AG04450 (cell line): Measurements from ENCODE around the gene SPG11. TPM values are rescaled to one million over a fixed set of nuclear protein-coding genes. Genes with fewer than 3 reads are reported as not detected.

Experiments used
- CTCF ChIA-PET: fragments of 300-600, 350-600 bp; formaldehyde crosslinking; extraction: SDS; loops from one replicate; lab custom pipeline; 2022; ENCODE audit warnings: antibody characterized with exemption, inconsistent platforms; lab: Charles Lee
- POLR2A ChIA-PET: fragments of 350-600 bp; formaldehyde crosslinking; extraction: SDS; loops from one replicate; lab custom pipeline; 2021; ENCODE audit warnings: antibody characterized with exemption, inconsistent platforms; lab: Yijun Ruan, JAX
- DNase-seq: peaks from one replicate; pipeline ENCODE4 v3.0.0-alpha.2; 2011; ENCODE audit warnings: low read depth, low spot score
- H3K27ac ChIP-seq: one replicate; pipeline ENCODE4 v1.5.1; 2012; ENCODE audit warnings: low read depth, low read length, control low read depth
- H3K27me3 ChIP-seq: one replicate; pipeline ENCODE4 v1.6.0; 2012; ENCODE audit warnings: low read length; ENCODE audit not compliant: control insufficient read depth, insufficient read depth
- H3K4me3 ChIP-seq: 2 replicates; pipeline ENCODE4 v1.5.1; 2011; ENCODE audit warnings: mild to moderate bottlenecking, low read depth, low read length, control low read depth
- H3K9me3 ChIP-seq: 2 replicates; pipeline ENCODE4 v1.5.1; 2012; ENCODE audit warnings: low read length; ENCODE audit not compliant: control insufficient read depth, insufficient read depth
- polyA plus RNA-seq: library from polyadenylated mRNA; depleted of rRNA; stranded (reverse); fragments of >200 nt; gene quantifications from 2 replicates; pipeline ENCODE4 v1.2.3, GENCODE V29; 2011
- TF ChIP-seq, protein P1 (sequence below): IDR thresholded peaks from 2 replicates; pipeline ENCODE4 v1.5.1; 2011; ENCODE audit warnings: low read depth, low read length, control low read depth, inconsistent platforms

SPG11 gene
- polyA plus RNA-seq, 1 experiment = 39.6 TPM

DNA sequence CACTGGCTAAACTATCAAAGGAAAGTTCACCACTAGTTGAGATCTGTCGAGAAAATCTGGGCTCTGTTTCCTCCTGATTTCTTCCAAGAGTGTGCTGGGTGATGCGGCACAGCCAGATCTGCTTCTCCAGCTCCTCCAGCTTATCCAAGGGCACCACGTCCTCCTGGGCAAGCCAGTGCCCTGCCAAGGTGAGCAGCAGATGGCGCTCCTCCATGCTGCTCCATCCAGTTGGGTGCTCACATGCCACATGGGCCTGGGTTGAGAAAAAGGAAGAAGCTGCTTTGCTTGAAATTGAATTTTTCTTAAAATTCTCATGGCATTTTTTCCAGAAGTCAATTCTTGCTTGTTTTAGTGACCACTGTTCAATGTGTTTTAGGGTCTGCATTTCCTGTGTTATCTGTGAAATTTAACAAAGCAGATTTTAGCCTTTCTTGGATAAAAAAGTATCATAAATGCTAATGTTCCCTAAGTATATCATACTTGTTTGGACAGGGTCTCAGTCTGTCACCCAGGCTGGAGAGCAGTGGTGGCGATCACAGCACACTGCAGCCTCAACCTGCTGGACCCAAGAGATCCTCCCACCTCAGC, 79.2 kb downstream of the SPG11 start:
- POLR2A ChIA-PET = no interaction called here
- no peak for DNase-seq

DNA sequence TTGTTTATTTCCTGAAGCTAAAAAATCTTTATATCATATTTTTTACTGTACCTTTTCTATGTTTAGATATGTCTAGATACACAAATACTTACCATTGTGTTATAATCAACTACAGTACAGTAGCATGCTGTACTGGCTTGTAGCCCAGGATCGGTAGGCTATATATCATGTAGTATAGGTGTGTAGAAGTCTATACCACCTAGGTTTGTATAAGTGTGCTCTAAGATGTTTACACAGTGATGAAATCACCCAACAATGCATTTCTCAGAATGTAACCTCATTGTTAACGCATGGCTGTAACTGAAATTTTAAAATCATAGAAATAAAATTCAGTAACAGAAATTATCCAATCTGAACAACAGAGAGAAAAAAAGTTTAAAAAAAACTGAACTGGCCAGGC, 83.4 kb downstream of the SPG11 start:
- no peak for DNase-seq
- TF ChIP-seq, protein P1, sequence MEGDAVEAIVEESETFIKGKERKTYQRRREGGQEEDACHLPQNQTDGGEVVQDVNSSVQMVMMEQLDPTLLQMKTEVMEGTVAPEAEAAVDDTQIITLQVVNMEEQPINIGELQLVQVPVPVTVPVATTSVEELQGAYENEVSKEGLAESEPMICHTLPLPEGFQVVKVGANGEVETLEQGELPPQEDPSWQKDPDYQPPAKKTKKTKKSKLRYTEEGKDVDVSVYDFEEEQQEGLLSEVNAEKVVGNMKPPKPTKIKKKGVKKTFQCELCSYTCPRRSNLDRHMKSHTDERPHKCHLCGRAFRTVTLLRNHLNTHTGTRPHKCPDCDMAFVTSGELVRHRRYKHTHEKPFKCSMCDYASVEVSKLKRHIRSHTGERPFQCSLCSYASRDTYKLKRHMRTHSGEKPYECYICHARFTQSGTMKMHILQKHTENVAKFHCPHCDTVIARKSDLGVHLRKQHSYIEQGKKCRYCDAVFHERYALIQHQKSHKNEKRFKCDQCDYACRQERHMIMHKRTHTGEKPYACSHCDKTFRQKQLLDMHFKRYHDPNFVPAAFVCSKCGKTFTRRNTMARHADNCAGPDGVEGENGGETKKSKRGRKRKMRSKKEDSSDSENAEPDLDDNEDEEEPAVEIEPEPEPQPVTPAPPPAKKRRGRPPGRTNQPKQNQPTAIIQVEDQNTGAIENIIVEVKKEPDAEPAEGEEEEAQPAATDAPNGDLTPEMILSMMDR = no peak
- ChIA-PET POLR2A (no interaction called here), CTCF (interaction anchor here (1.1 to 5.2 kb wide), 6 partner anchors 8 to 157 kb away, joined by 5 to 77 read pairs (median 25); partner anchors contain the start of genes SPG11 and TRIM69)
- Histone ChIP-seq H3K9me3 (no peaks in the 10 kb centered on the region), H3K4me3 (no peak overlapping the region), H3K27ac (no peak overlapping the region), H3K27me3 (no peaks in the 10 kb centered on the region)

More for the DNA sequence above, 79.2 kb downstream of the SPG11 start:
- CTCF ChIA-PET = interaction anchor here (1.1 to 3.7 kb wide), 3 partner anchors 9 to 153 kb away, joined by 5 to 43 read pairs (median 5); partner anchors contain the start of gene TRIM69
- no peak overlapping the region for H3K27ac ChIP-seq
- H3K27me3 ChIP-seq = no peaks in the 10 kb centered on the region
- TF ChIP-seq, protein P1 = peak; percentile 29
- H3K4me3 ChIP-seq = no peak overlapping the region
- no peaks in the 10 kb centered on the region for H3K9me3 ChIP-seq

DNA sequence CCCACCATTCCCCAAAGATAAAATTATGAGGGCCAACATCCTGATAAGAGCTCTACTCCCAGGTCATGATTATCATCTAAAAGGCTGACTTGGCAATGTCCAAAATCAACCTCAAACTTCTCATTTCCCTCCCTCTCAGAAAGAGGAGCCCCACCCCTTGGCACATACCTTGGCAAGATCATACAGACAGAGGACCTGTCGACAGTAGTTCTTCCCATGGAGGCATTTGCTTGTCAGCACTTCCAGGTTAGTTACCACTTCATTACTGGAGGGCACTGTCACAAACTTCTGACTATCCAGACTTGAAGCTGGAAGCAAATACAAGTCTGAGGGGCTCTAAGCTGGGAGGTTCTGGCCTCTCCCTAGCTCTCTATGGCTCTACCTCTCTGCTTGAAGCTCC, 88.7 kb downstream of the SPG11 start:
- Histone ChIP-seq H3K27me3 (no peaks in the 10 kb centered on the region), H3K27ac (no peak overlapping the region), H3K9me3 (no peaks in the 10 kb centered on the region), H3K4me3 (no peak overlapping the region)
- TF ChIP-seq, protein P1 = no peak
- DNase-seq = no peak
- POLR2A ChIA-PET = interaction anchor here (0.6 to 0.7 kb wide), 2 partner anchors 42 to 152 kb away, joined by 3 to 6 read pairs; no protein-coding TSS in a partner anchor
- CTCF ChIA-PET = interaction anchor here (1.3 to 1.5 kb wide), 3 partner anchors 9 to 89 kb away, joined by 3 to 5 read pairs (median 5); partner anchors contain the start of gene SPG11

DNA sequence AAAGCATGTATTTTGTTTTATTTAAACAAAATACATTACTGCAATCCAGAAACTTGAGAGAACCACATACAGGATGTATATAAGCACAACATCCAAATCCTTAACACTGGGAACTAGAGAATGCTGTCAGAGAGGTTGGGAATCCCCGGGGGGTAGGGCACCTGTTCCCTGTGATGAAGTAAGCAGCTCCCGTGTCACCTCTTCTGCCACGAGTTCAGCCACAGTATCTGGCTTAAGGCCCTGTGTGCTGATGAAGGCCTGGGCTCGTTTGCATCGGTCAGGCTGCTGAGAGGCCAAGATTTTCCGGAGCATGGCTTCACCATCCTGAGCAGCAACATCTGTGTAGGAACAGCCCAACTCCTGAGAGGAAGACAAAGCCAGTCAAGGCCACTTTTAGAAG, 90.1 kb downstream of the SPG11 start:
- DNase-seq = no peak
- H3K4me3 ChIP-seq = no peak overlapping the region
- H3K27ac ChIP-seq = no peak overlapping the region
- H3K9me3 ChIP-seq = no peaks in the 10 kb centered on the region
- POLR2A ChIA-PET = no interaction called here
- no peaks in the 10 kb centered on the region for H3K27me3 ChIP-seq
- CTCF ChIA-PET = interaction anchor here (1.2 kb wide), 1 partner anchor 23 kb away, joined by 3 read pairs; no protein-coding TSS in a partner anchor
- TF ChIP-seq, protein P1 = no peak

DNA sequence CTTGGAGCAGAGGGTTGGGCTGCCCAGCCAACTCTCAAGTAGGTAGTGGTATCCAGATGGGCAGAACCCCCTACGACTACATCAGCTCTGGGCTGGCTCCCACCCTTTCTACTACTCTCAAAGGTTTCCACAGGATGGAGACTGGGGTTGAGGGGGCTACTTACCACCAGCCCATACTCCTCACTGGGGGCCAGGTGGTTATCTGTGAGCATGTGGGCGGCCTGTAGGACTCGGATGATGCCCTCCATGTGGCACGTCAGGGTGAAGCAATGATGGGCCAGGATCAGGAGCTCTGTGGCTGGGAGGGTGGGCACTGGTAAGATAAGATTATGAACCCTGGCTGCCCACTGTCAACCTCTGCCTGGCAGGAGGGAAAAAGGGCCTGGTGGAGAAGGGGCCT, 93.1 kb downstream of the SPG11 start:
- POLR2A ChIA-PET = interaction anchor here (0.9 kb wide), 1 partner anchor 34 kb away, joined by 3 read pairs; the partner anchor contains the start of gene EIF3J
- TF ChIP-seq, protein P1 = no peak

More for the DNA sequence above, 93.1 kb downstream of the SPG11 start:
- H3K27ac ChIP-seq = no peak overlapping the region
- H3K9me3 ChIP-seq = peaks cover 3% of the 10 kb centered on the region
- H3K4me3 ChIP-seq = no peak overlapping the region
- no peak for DNase-seq
- CTCF ChIA-PET = interaction anchor here (1.1 to 2.3 kb wide), 2 partner anchors 8 to 22 kb away, joined by 4 to 16 read pairs; no protein-coding TSS in a partner anchor
- no peaks in the 10 kb centered on the region for H3K27me3 ChIP-seq
